WTC11 (cell line): ENCODE data around the gene SLC24A4. TPM values are rescaled to one million over a fixed set of nuclear protein-coding genes. Genes with fewer than 3 reads are reported as not detected.

ENCODE experiments used
- ATAC-seq: fragments of 200-7000 bp; cut with Tn5 transposase; 2 replicates; pipeline ENCODE4 v1.10.0; 2021; ENCODE audit warnings: mild to moderate bottlenecking, moderate library complexity
- CTCF ChIA-PET: fragments of 300-600 bp; sonication (Branson Sonifier 250); formaldehyde crosslinking; loops from one replicate; lab custom pipeline; 2021; ENCODE audit warnings: antibody characterized with exemption; lab: Charles Lee
- POLR2A ChIA-PET: fragments of 350-600 bp; sonication (Branson Sonifier 250); formaldehyde crosslinking; loops from one replicate; lab custom pipeline; 2021; ENCODE audit warnings: antibody characterized with exemption; lab: Charles Lee
- DNase-seq: peaks from one replicate; pipeline ENCODE4 v3.0.0; 2021; ENCODE audit warnings: low spot score
- H3K27ac Mint-ChIP-seq: 2 replicates; pipeline ENCODE4 v1.8.0; 2021; ENCODE audit warnings: mixed read lengths
- H3K27me3 Mint-ChIP-seq: 2 replicates; pipeline ENCODE4 v1.8.0; 2021; ENCODE audit warnings: low read depth, mild to moderate bottlenecking, moderate library complexity, mixed read lengths
- H3K36me3 Mint-ChIP-seq: 2 replicates; pipeline ENCODE4 v1.8.0; 2021; ENCODE audit warnings: mixed read lengths
- H3K4me1 Mint-ChIP-seq: 2 replicates; pipeline ENCODE4 v1.8.0; 2022; ENCODE audit warnings: mixed read lengths
- H3K4me3 Mint-ChIP-seq: 2 replicates; pipeline ENCODE4 v1.8.0; 2021; ENCODE audit warnings: mild to moderate bottlenecking, moderate library complexity, mixed read lengths
- H3K9me3 Mint-ChIP-seq: 2 replicates; pipeline ENCODE4 v1.8.0; 2021; ENCODE audit warnings: mixed read lengths
- ATF1 ChIP-seq: sonication (generic); formaldehyde crosslinking; IDR thresholded peaks from 2 replicates; pipeline ENCODE4 v1.8.1; 2023; ENCODE audit warnings: mild to moderate bottlenecking, moderate library complexity, missing genetic modification reagents
- CREM ChIP-seq: sonication (generic); formaldehyde crosslinking; IDR thresholded peaks from 2 replicates; pipeline ENCODE4 v1.8.1; 2022; ENCODE audit warnings: mild to moderate bottlenecking, missing genetic modification reagents, moderate library complexity
- ETV6 ChIP-seq: sonication (generic); formaldehyde crosslinking; IDR thresholded peaks from 2 replicates; pipeline ENCODE4 v1.8.1; 2022; ENCODE audit warnings: mild to moderate bottlenecking, missing genetic modification reagents
- FOXJ3 ChIP-seq: sonication (generic); formaldehyde crosslinking; IDR thresholded peaks from 2 replicates; pipeline ENCODE4 v1.9.0; 2021; ENCODE audit warnings: missing genetic modification reagents, mild to moderate bottlenecking, borderline replicate concordance
- GRHL2 ChIP-seq: fragments of 250-450 bp; sonication (Bioruptor Pico); IDR thresholded peaks from 2 replicates; pipeline ENCODE4 v1.8.0; 2022; ENCODE audit warnings: mild to moderate bottlenecking, moderate library complexity; ENCODE audit not compliant: insufficient replicate concordance, severe bottlenecking
- JAZF1 ChIP-seq: fragments of 250-450 bp; sonication (Bioruptor Pico); IDR thresholded peaks from 2 replicates; pipeline ENCODE4 v1.9.0; 2021; ENCODE audit warnings: moderate library complexity, mild to moderate bottlenecking, inconsistent platforms
- KAT7 ChIP-seq: sonication (generic); formaldehyde crosslinking; IDR thresholded peaks from 2 replicates; pipeline ENCODE4 v1.8.1; 2023; ENCODE audit warnings: missing genetic modification reagents, mild to moderate bottlenecking, borderline replicate concordance
- MYBL2 ChIP-seq: sonication (generic); formaldehyde crosslinking; IDR thresholded peaks from 2 replicates; pipeline ENCODE4 v1.8.1; 2023; ENCODE audit warnings: mild to moderate bottlenecking, moderate library complexity, missing genetic modification reagents
- NFATC4 ChIP-seq: fragments of 250-450 bp; sonication (Bioruptor Pico); IDR thresholded peaks from 2 replicates; pipeline ENCODE4 v1.9.0; 2021; ENCODE audit warnings: mild to moderate bottlenecking
- NFYB ChIP-seq: sonication (generic); formaldehyde crosslinking; conservative IDR thresholded peaks from 2 replicates; pipeline ENCODE4 v1.8.0; 2022; ENCODE audit warnings: low read depth, missing genetic modification reagents
- SP1 ChIP-seq: sonication (generic); formaldehyde crosslinking; conservative IDR thresholded peaks from 2 replicates; pipeline ENCODE4 v1.8.1; 2022; ENCODE audit warnings: missing genetic modification reagents
- ZNF138 ChIP-seq: sonication (generic); formaldehyde crosslinking; conservative IDR thresholded peaks from 2 replicates; pipeline ENCODE4 v1.8.1; 2022; ENCODE audit warnings: mild to moderate bottlenecking, moderate library complexity, missing genetic modification reagents
- ZNF219 ChIP-seq: sonication (generic); formaldehyde crosslinking; IDR thresholded peaks from 2 replicates; pipeline ENCODE4 v1.8.0; 2023; ENCODE audit warnings: missing genetic modification reagents, mild to moderate bottlenecking, borderline replicate concordance
- ZNF416 ChIP-seq: fragments of 250-450 bp; sonication (Bioruptor Pico); IDR thresholded peaks from 2 replicates; pipeline ENCODE4 v1.9.0; 2021; ENCODE audit warnings: mild to moderate bottlenecking, inconsistent platforms
- total RNA-seq: library from RNA; stranded (reverse); gene quantifications from 3 replicates; pipeline ENCODE4 v1.2.3, GENCODE V29; 2021
- TF ChIP-seq, protein P1 (sequence below): fragments of 250-450 bp; sonication (Bioruptor Pico); IDR thresholded peaks from 2 replicates; pipeline ENCODE4 v2.1.2; 2022; ENCODE audit warnings: mild to moderate bottlenecking, moderate library complexity
- TF ChIP-seq, protein P2 (sequence below): fragments of 250-450 bp; sonication (Bioruptor Pico); IDR thresholded peaks from 2 replicates; pipeline ENCODE4 v1.9.0; 2021; ENCODE audit warnings: mild to moderate bottlenecking
- TF ChIP-seq, protein P3 (sequence below): fragments of 250-450 bp; sonication (Bioruptor Pico); conservative IDR thresholded peaks from 2 replicates; pipeline ENCODE4 v1.9.0; 2021; ENCODE audit warnings: mild to moderate bottlenecking
- TF ChIP-seq, protein P4 (sequence below): sonication (generic); formaldehyde crosslinking; IDR thresholded peaks from 2 replicates; pipeline ENCODE4 v1.8.1; 2022; ENCODE audit warnings: low read depth, missing genetic modification reagents, borderline replicate concordance
- TF ChIP-seq, protein P5 (sequence below): sonication (generic); formaldehyde crosslinking; IDR thresholded peaks from 2 replicates; pipeline ENCODE4 v1.8.1; 2023; ENCODE audit warnings: mild to moderate bottlenecking, missing genetic modification reagents, moderate library complexity
- TF ChIP-seq, protein P6 (sequence below): sonication (generic); formaldehyde crosslinking; IDR thresholded peaks from 2 replicates; pipeline ENCODE4 v1.8.1; 2023; ENCODE audit warnings: mild to moderate bottlenecking, moderate library complexity, missing genetic modification reagents
- TF ChIP-seq, protein P7 (sequence below): sonication (generic); formaldehyde crosslinking; conservative IDR thresholded peaks from 2 replicates; pipeline ENCODE4 v1.8.1; 2022; ENCODE audit warnings: mild to moderate bottlenecking, missing genetic modification reagents
- TF ChIP-seq, protein P8 (sequence below): fragments of 250-450 bp; sonication (Bioruptor Pico); IDR thresholded peaks from 2 replicates; pipeline ENCODE4 v1.8.0; 2021; ENCODE audit warnings: mild to moderate bottlenecking

The SLC24A4 gene
- total RNA-seq, 1 experiment from 2014 or later = 0.90 TPM

DNA sequence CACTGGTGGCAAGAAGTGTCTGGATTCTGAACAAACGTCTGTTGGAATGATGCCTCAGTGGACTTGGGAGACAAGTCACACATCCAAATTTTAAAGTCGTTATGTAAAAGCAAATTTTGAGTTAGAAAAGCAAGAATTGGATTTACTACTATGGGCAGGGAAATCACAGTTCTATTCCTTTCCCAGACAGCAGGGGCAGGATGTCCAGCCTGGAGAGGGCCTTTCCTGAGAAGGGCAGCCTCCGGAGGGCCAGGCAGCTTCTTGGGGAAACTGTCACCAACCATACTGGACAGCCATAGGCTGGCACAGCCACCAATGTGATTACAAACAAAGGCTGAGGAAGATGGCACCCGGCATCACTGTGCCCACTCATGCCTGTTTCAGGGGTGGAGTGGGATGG lies 11.1 kb downstream of the SLC24A4 start:
- POLR2A ChIA-PET = no interaction called here
- Mint-ChIP-seq H3K9me3 (no peaks in the 10 kb centered on the region), H3K27me3 (no peaks in the 10 kb centered on the region), H3K27ac (no peak overlapping the region), H3K36me3 (no peaks in the 10 kb centered on the region), H3K4me1 (peaks cover 7% of the 10 kb centered on the region; the same call in 1 of the 2 replicates), H3K4me3 (no peak overlapping the region)
- no peak for ATAC-seq
- no peak for DNase-seq
- no peak for TF ChIP-seq ETV6 (CRISPR knock-in tag)
- TF ChIP-seq FOXJ3 = no peak
- TF ChIP-seq, protein P1, sequence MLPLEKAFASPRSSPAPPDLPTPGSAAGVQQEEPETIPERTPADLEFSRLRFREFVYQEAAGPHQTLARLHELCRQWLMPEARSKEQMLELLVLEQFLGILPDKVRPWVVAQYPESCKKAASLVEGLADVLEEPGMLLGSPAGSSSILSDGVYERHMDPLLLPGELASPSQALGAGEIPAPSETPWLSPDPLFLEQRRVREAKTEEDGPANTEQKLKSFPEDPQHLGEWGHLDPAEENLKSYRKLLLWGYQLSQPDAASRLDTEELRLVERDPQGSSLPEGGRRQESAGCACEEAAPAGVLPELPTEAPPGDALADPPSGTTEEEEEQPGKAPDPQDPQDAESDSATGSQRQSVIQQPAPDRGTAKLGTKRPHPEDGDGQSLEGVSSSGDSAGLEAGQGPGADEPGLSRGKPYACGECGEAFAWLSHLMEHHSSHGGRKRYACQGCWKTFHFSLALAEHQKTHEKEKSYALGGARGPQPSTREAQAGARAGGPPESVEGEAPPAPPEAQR (CRISPR knock-in tag) = no peak
- TF ChIP-seq, protein P2, sequence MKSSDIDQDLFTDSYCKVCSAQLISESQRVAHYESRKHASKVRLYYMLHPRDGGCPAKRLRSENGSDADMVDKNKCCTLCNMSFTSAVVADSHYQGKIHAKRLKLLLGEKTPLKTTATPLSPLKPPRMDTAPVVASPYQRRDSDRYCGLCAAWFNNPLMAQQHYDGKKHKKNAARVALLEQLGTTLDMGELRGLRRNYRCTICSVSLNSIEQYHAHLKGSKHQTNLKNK (CRISPR knock-in tag) = no peak
- no peak for TF ChIP-seq MYBL2 (CRISPR knock-in tag)
- no peak for TF ChIP-seq JAZF1 (CRISPR knock-in tag)
- TF ChIP-seq, protein P3, sequence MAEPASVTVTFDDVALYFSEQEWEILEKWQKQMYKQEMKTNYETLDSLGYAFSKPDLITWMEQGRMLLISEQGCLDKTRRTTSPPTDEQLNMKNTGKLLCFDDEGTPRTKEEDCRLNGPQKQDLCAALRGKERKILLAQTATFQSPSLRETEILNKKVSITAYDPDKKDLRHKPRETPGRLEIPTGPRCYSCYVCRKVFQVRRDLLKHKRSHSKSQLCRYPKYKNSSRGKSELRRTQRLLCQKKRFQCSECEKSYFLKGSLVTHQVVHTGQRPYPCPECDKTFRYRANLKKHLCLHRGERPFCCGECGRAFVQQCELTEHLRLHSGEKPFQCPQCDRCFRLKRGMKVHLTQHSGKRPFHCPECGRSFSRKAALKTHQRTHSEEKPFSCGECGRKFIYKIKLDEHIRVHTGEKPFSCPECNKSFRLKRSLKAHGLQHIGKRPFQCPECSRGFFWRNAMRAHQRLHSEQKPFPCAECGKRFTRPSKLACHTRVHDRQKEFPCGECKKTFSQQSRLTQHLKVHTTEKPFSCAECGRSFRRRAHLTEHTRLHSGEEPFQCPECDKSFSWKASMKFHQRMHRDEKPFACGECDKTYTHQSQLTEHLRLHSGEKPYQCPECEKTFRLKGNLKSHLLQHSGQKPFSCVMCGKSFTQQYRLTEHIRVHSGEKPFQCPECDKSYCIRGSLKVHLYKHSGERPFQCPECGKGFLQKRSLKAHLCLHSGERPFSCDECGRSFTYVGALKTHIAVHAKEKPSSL = no peak
- TF ChIP-seq NFATC4 (CRISPR knock-in tag) = no peak
- TF ChIP-seq, protein P4, sequence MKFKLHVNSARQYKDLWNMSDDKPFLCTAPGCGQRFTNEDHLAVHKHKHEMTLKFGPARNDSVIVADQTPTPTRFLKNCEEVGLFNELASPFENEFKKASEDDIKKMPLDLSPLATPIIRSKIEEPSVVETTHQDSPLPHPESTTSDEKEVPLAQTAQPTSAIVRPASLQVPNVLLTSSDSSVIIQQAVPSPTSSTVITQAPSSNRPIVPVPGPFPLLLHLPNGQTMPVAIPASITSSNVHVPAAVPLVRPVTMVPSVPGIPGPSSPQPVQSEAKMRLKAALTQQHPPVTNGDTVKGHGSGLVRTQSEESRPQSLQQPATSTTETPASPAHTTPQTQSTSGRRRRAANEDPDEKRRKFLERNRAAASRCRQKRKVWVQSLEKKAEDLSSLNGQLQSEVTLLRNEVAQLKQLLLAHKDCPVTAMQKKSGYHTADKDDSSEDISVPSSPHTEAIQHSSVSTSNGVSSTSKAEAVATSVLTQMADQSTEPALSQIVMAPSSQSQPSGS (CRISPR knock-in tag) = no peak
- TF ChIP-seq SP1 (CRISPR knock-in tag) = no peak
- TF ChIP-seq ZNF416 (CRISPR knock-in tag) = no peak
- no peak for TF ChIP-seq GRHL2 (CRISPR knock-in tag)
- no peak for TF ChIP-seq KAT7 (CRISPR knock-in tag)
- TF ChIP-seq, protein P5, sequence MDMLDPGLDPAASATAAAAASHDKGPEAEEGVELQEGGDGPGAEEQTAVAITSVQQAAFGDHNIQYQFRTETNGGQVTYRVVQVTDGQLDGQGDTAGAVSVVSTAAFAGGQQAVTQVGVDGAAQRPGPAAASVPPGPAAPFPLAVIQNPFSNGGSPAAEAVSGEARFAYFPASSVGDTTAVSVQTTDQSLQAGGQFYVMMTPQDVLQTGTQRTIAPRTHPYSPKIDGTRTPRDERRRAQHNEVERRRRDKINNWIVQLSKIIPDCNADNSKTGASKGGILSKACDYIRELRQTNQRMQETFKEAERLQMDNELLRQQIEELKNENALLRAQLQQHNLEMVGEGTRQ = no peak
- TF ChIP-seq, protein P6, sequence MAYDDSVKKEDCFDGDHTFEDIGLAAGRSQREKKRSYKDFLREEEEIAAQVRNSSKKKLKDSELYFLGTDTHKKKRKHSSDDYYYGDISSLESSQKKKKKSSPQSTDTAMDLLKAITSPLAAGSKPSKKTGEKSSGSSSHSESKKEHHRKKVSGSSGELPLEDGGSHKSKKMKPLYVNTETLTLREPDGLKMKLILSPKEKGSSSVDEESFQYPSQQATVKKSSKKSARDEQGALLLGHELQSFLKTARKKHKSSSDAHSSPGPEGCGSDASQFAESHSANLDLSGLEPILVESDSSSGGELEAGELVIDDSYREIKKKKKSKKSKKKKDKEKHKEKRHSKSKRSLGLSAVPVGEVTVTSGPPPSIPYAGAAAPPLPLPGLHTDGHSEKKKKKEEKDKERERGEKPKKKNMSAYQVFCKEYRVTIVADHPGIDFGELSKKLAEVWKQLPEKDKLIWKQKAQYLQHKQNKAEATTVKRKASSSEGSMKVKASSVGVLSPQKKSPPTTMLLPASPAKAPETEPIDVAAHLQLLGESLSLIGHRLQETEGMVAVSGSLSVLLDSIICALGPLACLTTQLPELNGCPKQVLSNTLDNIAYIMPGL (CRISPR knock-in tag) = no peak
- CTCF ChIA-PET = interaction anchor here (0.6 kb wide), 1 partner anchor 15 kb away, joined by 3 read pairs; no protein-coding TSS in a partner anchor

DNA sequence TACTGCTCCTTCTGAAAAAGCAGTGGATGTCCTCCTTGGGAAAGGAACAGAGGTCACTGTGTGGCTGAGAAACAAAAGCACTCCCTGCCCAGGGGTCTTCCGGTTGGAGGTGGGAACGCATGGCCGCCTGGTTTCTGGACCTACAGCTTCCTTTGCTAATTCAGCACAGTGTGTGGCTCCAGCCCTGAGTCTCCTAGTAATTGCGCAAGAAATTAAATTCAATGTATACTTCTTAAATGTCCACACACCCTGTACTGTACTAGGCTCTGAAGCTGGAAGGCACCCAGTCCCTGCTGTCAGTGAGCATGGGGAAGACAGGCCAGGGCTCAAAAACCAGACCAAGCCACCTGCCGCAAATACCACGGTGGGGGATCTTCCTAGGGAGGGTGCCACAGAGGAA lies 13.4 kb downstream of the SLC24A4 start:
- Mint-ChIP-seq H3K27ac (no peak overlapping the region), H3K4me1 (peaks cover 7% of the 10 kb centered on the region; the same call in 1 of the 2 replicates), H3K4me3 (no peak overlapping the region), H3K9me3 (no peaks in the 10 kb centered on the region), H3K36me3 (no peaks in the 10 kb centered on the region), H3K27me3 (no peaks in the 10 kb centered on the region)
- DNase-seq = no peak
- POLR2A ChIA-PET = no interaction called here
- CTCF ChIA-PET = interaction anchor here (1.8 kb wide), 1 partner anchor 14 kb away, joined by 6 read pairs; the partner anchor contains the start of gene SLC24A4
- ATAC-seq = no peak
- TF ChIP-seq ZNF219 = no peak
- TF ChIP-seq ZNF138 (CRISPR knock-in tag) = no peak
- TF ChIP-seq SP1 (CRISPR knock-in tag) = no peak
- no peak for TF ChIP-seq ATF1 (CRISPR knock-in tag)
- TF ChIP-seq CREM = no peak
- TF ChIP-seq NFYB (CRISPR knock-in tag) = no peak
- TF ChIP-seq, protein P7, sequence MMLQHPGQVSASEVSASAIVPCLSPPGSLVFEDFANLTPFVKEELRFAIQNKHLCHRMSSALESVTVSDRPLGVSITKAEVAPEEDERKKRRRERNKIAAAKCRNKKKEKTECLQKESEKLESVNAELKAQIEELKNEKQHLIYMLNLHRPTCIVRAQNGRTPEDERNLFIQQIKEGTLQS (CRISPR knock-in tag) = no peak
- TF ChIP-seq, protein P8, sequence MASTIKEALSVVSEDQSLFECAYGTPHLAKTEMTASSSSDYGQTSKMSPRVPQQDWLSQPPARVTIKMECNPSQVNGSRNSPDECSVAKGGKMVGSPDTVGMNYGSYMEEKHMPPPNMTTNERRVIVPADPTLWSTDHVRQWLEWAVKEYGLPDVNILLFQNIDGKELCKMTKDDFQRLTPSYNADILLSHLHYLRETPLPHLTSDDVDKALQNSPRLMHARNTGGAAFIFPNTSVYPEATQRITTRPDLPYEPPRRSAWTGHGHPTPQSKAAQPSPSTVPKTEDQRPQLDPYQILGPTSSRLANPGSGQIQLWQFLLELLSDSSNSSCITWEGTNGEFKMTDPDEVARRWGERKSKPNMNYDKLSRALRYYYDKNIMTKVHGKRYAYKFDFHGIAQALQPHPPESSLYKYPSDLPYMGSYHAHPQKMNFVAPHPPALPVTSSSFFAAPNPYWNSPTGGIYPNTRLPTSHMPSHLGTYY (CRISPR knock-in tag) = no peak
